T1000 (cell line): ENCODE results near the gene DTX1.

Experiments
- DNase-seq: peaks from one replicate; lab custom pipeline; 2025; ENCODE audit warnings: mixed read lengths; lab: John Stamatoyannopoulos, UW

Gene DTX1

GRCh38 chr12:113056631-113057488 is at the start of gene DTX1:
Gene DTX1 (plus strand): TSS chr12:113056730. CDS start chr12:113058193, 1,463 bp downstream.
- no peak for DNase-seq

- peak; percentile 4 for DNase-seq
Observed at GRCh38 chr12:113007166-113007565, 49.4 kb upstream of the DTX1 start.

- DNase-seq: no peak
Observed at GRCh38 chr12:113010701-113011100, 45.8 kb upstream of the DTX1 start.

- DNase-seq: no peak
Observed at GRCh38 chr12:113014565-113014964, 42.0 kb upstream of the DTX1 start.

- no peak for DNase-seq
Observed at GRCh38 chr12:113016796-113017195, 39.7 kb upstream of the DTX1 start.

GRCh38 chr12:113019025-113019424 is 37.5 kb upstream of the DTX1 start:
- no peak for DNase-seq

- no peak for DNase-seq
Observed at GRCh38 chr12:113021500-113021899, 35.0 kb upstream of the DTX1 start.

GRCh38 chr12:113022563-113023297 is 33.8 kb upstream of the DTX1 start:
- no peak for DNase-seq

- DNase-seq: no peak
Observed at GRCh38 chr12:113027726-113028125, 28.8 kb upstream of the DTX1 start.

- DNase-seq: no peak
Observed at GRCh38 chr12:113030875-113031525, 25.5 kb upstream of the DTX1 start.

- no peak for DNase-seq
Observed at GRCh38 chr12:113039911-113040445, 16.6 kb upstream of the DTX1 start.

GRCh38 chr12:113040722-113041171 is 15.8 kb upstream of the DTX1 start:
- DNase-seq: no peak

- DNase-seq: no peak
Observed at GRCh38 chr12:113041560-113041959, 15.0 kb upstream of the DTX1 start.

GRCh38 chr12:113043240-113043639 is 13.3 kb upstream of the DTX1 start:
- DNase-seq: no peak

GRCh38 chr12:113044516-113044915 is 12.0 kb upstream of the DTX1 start:
- DNase-seq: no peak

- peak; percentile 17 for DNase-seq
Observed at GRCh38 chr12:113048716-113049127, 7.8 kb upstream of the DTX1 start.

- DNase-seq: no peak
Observed at GRCh38 chr12:113049976-113050742, 6.4 kb upstream of the DTX1 start.

- no peak for DNase-seq
Observed at GRCh38 chr12:113050795-113051194, 5.7 kb upstream of the DTX1 start.

GRCh38 chr12:113051759-113052158 is 4.8 kb upstream of the DTX1 start:
- no peak for DNase-seq

- DNase-seq: no peak
Observed at GRCh38 chr12:113052326-113052725, 4.2 kb upstream of the DTX1 start.

GRCh38 chr12:113054948-113055486 is 1.5 kb upstream of the DTX1 start:
- no peak for DNase-seq
